EH (cell line): ENCODE results near the gene EGF.
A peak's percentile ranks its signal among the peaks of the same experiment; 100 is the strongest.

ENCODE experiments used
- DNase-seq: peaks from one replicate; pipeline ENCODE4 v3.0.0-alpha.2; 2015; ENCODE audit warnings: low read depth

The EGF gene

DNA sequence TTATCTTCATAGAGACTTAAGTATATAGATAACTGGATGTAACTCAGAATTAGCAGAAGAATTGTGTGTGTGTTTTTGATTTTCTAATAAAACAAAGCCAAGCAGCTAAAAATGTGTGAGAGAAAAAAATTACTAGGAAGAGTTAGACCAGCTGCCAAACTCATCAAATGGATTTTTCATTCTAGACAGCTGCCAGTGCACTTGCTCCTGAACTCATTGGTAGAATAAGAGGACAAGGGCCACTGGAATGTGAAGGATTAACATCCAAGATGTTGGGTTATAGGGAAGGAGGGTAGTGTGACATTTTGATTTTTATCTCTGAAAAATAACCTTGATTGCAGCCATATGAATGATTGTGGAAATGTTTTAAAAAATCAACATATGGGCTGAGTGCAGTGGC, 49.7 kb downstream of the EGF start:
- DNase-seq = no peak

GRCh38 chr4:109966891-109967481, 54.3 kb downstream of the EGF start:
- no peak for DNase-seq

GRCh38 chr4:109967798-109968520, 55.3 kb downstream of the EGF start:
- DNase-seq = peak; percentile 60

- no peak for DNase-seq
Measured at GRCh38 chr4:109969087-109969486, 56.4 kb downstream of the EGF start.

DNA sequence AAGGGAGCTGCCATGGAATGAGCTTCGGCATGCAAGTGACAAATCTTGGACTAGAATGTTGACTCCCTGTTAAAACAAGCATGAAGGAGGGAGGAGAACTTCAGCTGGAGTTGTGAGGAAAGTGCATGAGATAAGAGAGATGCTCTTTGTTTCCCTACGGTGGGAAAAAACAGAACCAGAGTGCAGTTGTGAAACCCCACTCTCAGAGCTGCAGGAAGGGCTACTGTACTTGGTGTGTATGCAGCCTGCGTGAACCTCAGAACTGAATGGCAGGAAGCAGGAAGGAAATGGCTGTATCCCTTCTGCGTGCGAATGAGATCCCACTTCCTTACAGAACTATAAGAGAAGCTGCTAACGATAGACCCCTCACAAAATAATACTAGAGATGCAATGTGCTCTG, 57.2 kb downstream of the EGF start:
- DNase-seq = no peak

DNA sequence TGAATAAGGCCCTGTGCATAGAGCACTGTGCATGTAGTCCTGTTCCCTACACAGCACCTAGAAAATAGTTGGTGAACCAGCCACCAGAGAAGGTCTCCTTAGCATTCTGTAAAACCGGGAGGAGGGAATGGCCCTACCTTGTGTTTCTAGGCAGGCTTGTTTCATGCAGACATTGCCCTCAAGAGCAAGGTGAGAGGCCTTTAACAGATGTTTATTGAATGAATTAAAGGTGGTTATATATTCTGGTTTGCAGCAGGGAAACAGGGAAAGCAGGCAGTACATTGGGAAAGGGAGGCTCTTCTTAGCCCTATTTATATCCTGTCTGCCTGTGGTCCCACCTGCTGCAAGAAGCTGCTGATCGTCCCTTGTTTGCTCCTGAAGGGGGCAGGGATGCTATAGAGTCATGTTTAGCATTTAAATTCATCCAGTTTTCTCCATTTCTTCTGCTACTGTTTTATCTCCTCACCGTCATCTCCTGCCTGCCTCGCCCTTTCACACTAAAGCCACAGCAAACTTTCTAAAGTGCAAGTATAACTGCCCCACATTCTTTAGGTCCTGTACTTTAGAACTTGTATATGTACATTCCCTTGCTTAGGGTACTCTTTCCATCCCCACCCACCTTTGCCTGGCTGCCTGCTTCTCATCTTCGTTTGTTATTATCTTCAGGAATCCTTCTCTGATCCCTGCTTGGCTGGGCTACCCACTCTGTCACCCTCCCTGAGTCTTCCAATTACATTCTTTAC, 60.3 kb downstream of the EGF start:
- DNase-seq = no peak

- DNase-seq = no peak
Measured at GRCh38 chr4:109973529-109973905, 60.8 kb downstream of the EGF start.

DNA sequence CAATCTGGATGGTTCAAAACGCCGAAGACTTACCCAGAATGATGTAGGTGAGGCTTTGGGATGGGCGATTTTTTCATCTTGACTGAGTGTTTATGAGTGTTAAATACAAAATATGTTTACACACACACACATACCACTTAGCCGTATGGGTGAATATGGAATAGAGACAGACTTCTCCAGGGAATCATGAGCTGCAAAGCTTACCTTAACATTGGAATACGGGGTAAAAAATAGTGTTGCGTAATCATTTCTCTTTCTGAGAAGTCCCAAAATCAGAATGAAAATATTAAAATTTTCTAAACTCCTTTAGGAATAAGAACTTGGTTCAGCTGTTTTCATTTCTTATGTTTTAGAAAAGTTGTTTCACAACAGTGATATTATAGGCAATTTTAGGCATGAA, 63.5 kb downstream of the EGF start:
- DNase-seq = no peak

DNA sequence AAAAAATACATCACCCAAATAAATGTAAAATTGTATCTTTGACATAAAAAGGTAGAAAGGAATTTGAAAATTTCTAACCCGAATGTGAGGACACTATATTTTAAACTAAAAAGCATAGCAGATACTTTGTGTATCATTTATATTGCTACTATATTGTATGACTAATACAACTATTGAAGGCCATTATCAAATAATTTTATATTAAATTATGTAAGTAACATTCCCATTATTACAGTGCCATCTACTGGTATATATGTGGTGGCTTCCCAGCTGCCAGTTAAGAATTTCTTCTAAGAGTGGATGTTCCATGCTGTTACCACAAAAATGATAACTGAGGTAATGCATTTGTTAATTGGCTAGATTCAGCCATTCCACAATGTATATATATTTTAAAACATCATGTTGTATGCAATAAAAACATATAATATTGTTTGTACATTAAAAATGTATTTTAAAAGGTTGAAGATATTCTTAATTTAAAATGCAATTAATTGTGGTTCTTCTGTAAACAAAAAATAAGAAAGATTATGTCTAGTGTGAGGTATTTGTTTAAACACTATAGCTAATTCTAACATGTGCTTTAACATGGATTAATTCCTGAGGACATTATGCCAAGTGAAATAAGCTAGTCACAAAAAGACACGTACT, 65.3 kb downstream of the EGF start:
- peak; percentile 62 for DNase-seq

DNA sequence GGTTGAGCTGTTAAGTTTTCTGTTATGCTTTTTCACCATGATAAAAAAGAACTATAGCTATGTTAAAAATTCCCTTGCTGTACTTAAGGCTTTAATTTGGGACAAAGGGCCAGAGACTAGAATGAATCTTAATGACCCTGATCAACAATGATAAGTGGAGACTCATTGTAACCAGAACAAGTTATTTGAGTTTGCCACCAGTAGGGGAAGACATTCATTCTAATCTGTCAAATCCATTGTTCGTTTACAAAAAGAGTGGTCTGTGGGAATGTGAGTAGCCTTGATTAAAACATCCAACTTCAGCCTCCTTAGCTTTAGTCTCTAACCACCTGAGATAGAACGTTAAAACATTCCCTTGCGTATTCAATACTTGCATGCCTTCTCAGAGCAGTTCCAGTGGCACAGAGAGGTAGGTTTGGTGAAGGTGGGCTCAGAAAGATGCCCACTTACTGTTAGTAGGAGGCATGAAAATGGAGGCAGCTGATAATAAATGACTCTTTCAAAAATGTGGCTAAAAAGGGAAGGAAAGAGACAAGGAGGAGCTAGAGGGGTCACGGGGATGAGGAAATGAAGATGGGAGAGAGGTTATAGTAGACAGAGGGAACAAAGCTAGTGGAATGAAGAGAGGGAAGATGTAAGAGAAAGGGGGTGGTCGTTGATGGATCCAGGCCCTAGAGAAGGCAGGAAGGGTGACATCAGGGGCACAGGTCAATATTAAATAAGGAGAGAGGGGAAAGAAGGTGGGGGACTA, 66.2 kb downstream of the EGF start:
- DNase-seq = no peak

DNA sequence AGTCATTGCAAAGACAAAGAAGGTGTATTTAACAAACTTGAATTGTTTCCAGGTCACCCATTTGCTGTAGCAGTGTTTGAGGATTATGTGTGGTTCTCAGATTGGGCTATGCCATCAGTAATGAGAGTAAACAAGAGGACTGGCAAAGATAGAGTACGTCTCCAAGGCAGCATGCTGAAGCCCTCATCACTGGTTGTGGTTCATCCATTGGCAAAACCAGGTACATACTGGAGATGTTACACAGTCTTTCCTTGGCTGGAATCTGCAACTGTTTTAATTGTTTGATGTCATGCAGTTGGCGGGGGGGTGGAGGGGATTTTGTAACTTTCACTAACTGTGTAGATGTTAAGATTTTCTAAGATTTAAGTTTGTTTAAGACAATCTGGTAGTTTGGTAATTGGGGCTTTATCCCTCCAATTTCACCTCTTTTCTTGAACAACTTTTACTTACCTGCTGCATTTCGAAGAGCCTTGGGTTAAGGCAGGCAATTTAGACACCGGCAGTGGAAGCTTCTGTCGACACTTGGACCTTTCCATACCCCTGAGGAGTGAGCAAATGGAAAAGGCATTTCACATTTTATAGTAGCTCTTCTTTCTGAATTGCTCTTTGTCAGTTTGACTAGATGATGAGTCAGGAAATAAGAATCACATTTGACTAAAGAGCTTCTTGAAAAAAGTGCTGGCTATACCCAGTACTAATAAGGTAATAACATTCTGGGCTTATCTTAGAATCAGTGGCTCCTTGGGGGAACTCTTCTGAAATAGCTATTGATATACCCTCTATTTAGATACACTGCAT, 67.4 kb downstream of the EGF start:
- DNase-seq = peak; percentile 89

DNA sequence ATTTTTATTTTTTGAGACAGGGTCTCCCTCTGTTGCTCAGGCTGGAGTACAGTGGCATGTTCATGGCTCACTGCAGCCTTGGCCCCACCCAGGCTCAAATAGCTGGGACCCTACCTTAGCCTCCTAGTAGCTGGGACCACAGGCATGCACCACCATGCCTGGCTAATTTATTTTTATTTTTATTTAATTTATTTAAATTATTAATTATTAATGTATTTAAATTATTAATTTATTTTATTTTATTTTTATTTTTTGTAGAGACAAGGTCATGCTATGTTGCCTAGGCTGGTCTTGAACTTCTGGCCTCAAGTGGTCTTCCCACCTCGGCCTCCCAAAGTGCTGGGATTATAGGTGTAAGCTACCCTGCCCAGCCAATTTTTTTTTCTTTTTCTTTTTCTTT, 69.3 kb downstream of the EGF start:
- DNase-seq = no peak

DNA sequence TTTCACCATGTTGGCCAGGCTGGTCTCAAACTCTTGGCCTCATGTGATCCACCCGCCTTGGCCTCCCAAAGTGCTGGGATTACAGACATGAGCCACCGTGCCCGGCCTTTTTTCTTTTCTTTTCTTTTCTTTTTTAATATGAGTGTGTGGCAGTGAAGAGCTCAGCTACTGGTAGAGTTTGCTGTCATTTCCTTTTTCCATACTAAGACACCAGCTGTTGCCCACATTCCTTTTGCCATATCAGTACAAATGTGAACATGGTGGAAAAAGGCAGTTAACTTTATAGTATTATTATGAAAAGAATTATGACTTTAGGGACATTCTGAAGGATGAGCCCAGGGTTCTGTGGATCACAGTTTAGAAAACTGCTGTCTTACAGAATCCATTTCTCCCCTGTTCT, 69.8 kb downstream of the EGF start:
- DNase-seq = no peak

DNA sequence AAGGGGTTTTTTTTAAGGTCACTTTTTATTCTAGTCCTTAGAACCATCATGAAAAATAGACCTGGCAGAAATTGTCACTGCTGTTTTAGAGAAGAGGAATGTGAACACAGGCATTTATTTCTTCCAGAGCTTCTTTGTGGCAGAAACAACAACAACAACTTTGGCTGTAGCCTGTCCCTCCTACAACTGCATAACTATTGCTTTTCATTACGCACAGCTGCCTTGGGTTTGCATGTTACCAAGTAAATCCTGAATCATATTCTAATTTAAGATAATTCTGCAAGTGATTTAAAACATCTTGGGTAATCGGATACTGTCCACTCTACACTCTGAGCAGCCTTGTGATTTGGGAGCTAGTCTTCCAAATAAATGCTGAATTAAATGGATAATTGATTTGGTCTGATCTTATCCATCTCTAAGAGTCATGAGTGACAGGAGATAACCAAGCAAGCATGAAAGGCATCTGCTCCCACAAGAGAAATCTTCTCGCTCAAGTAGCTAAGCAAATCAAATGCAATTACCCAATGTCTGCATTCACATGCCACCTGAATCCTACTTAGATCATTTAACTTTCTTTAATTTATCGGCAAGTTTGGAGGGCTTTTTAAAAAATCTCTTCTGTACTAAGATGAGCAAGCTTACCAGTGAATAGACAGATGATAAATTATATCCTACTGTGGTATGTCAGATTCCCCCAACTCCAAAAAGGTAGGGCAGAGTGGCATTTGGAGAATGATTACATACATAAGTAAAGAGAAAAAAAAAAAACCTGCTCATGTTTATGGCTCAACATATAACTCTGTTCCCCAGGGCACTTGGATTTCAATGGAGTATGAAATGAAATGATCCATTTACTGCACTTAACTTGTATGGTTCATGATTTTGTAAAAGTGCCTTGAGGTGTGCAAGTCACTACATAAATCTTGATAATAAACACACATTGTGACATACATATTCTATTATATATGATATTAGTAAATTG, 73.6 kb downstream of the EGF start:
- peak; percentile 17 for DNase-seq

GRCh38 chr4:109989044-109989443, 76.4 kb downstream of the EGF start:
- no peak for DNase-seq

DNA sequence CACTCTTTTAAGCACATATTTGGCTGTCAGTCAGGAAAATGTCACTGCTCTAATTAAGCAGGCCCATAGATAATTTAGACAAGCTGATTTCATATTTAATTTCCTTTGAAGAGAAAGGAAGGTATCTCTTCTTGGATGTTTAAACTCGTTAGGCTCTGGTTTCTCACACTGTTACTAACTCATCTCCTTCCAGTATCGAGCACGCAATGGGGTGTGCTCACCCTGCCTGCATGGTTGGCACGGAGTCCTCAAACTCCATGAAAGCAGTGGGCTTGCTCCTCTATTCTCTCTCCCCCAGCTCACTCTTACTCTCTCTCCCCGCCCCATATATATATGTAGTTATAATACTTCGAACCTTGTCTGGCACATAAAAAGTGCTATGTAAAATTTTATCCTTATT, 76.9 kb downstream of the EGF start:
- DNase-seq = no peak

- DNase-seq = no peak
Measured at GRCh38 chr4:109990261-109991257, 77.9 kb downstream of the EGF start.

GRCh38 chr4:109993116-109993515, 80.4 kb downstream of the EGF start:
- no peak for DNase-seq

- DNase-seq = no peak
Measured at GRCh38 chr4:109994415-109994827, 81.7 kb downstream of the EGF start.
